ENCODE data around the gene PIGC.

GRCh38 chr1:172423336-172423735 lies 20.5 kb downstream of the PIGC start:
- no peak for TF ChIP-seq CTCF (IDR thresholded peaks at IDR 0.05; ENCODE audit: low read depth, low read length)
- no peak for TF ChIP-seq MYC (IDR thresholded peaks at IDR 0.05; ENCODE audit: low read depth, low read length)

Data from NB4 (cell line).